Transverse colon (tissue), 4 donors: ENCODE results near the gene RAG2. TPM values are rescaled to one million over a fixed set of nuclear protein-coding genes. Genes with fewer than 3 reads are reported as not detected.

ENCODE experiments used
- DNase-seq: peaks from one replicate; pipeline ENCODE4 v3.0.0-alpha.2; 2019
- H3K27ac ChIP-seq, 4 donors: fragments of 200-600 bp; sonication (generic); 2 replicates each; pipeline ENCODE4 v1.5.1; 2016 to 2018; ENCODE audit warnings: inconsistent platforms in 4 of 4
- H3K27me3 ChIP-seq: fragments of 200-600 bp; sonication (generic); 2 replicates; pipeline ENCODE4 v1.5.1; 2017; ENCODE audit warnings: inconsistent platforms
- H3K36me3 ChIP-seq, 4 donors: fragments of 200-600 bp; sonication (generic); 2 replicates each; pipeline ENCODE4 v1.5.1; 2017 to 2019; ENCODE audit warnings: inconsistent platforms in 4 of 4
- H3K4me1 ChIP-seq, 4 donors: fragments of 200-600 bp; sonication (generic); 2 replicates each; pipeline ENCODE4 v1.5.1; 2017 to 2020; ENCODE audit warnings: inconsistent platforms in 4 of 4
- H3K4me3 ChIP-seq, 4 donors: fragments of 200-600 bp; sonication (generic); 1 replicate in 1 of 4; 2 replicates in 3 of 4; pipeline versions ENCODE4 v1.5.1 to v1.6.1; 2017 to 2019; ENCODE audit warnings: inconsistent platforms in 4 of 4
- H3K9me3 ChIP-seq, 2 donors: fragments of 200-600 bp; sonication (generic); 2 replicates each; pipeline ENCODE4 v1.5.1; 2017 to 2019; ENCODE audit warnings: inconsistent platforms in 2 of 2
- EP300 ChIP-seq: sonication (generic); formaldehyde crosslinking; IDR thresholded peaks from one replicate; pipeline ENCODE4 v1.6.1; 2017; ENCODE audit warnings: antibody characterized with exemption, low read depth
- POLR2A ChIP-seq: fragments of 450-650 bp; IDR thresholded peaks from one replicate; pipeline ENCODE4 v1.6.1; 2016; ENCODE audit warnings: antibody characterized with exemption, mild to moderate bottlenecking, moderate library complexity
- POLR2AphosphoS5 ChIP-seq, 3 donors: sonication (generic); formaldehyde crosslinking; IDR thresholded peaks; one replicate each; pipeline ENCODE4 v1.6.1; 2016; ENCODE audit warnings: antibody characterized with exemption in 3 of 3
- WGBS, 2 donors: methylation state at CpG; one replicate each; pipeline ENCODE4 v1.1.5; 2018; ENCODE audit warnings: low coverage in 1 of 2; 5-methylcytosine and 5-hydroxymethylcytosine counted together
- in situ Hi-C, 4 donors: fragments of 200-750 bp; cut with MboI; loops; one replicate each; pipeline versions ENCODE4 v1.15.0 to v1.15.1; 2017; ENCODE audit warnings: low sequenced_read_pairs in 3 of 4, low pct_ligation_motif_present in 1 of 4, low pct_unique_long_range_greater_than_20kb in 1 of 4
- intact Hi-C: fragments of 100-400 bp; cut with DNase I; formaldehyde crosslinking; loops from one replicate; pipeline ENCODE4 v1.15.1; 2023; ENCODE audit warnings: low total_unique reads
- total RNA-seq, 4 donors: library from RNA; depleted of rRNA; stranded (reverse); fragments of >200 nt; gene quantifications; one replicate each; pipeline ENCODE4 v1.1.0, GENCODE V29; 2016
- TF ChIP-seq, protein P1 (sequence below), 5 experiments: fragments of 200-600 bp in 3 of 5; fragments of 450-650 bp in 2 of 5; sonication (generic) in 3 of 5; IDR thresholded peaks; 1 replicate in 2 of 5; 2 replicates in 3 of 5; pipeline ENCODE4 v1.5.1; 2016 to 2017; ENCODE audit warnings: antibody characterized with exemption in 5 of 5, inconsistent platforms in 3 of 5, mild to moderate bottlenecking in 2 of 5, moderate library complexity in 1 of 5

Gene RAG2
- total RNA-seq, 4 donors from 2014 or later, result not detected

DNA sequence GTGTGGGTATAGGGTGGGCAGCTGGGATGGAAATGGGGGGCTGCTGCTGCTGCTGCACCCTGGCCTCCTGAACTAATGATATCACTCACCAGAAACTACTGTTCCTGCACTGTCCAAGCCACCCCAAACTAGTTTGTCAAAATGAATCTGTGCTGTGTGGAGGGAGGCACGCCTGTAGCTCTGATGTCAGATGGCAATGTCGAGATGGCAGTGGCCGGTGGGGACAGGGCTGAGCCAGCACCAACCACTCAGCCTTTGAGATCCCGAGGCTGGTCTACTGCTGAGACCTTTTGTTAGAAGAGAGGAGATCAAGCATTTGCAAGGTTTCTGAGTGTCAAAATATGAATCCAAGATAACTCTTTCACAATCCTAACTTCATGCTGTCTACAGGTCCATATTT lies 28.9 kb downstream of the RAG2 start:
- no peak for DNase-seq
- TF ChIP-seq EP300 (no peak), POLR2AphosphoS5 (IDR thresholded peaks at IDR 0.05) (no peak), POLR2A (no peak)
- TF ChIP-seq, protein P1, sequence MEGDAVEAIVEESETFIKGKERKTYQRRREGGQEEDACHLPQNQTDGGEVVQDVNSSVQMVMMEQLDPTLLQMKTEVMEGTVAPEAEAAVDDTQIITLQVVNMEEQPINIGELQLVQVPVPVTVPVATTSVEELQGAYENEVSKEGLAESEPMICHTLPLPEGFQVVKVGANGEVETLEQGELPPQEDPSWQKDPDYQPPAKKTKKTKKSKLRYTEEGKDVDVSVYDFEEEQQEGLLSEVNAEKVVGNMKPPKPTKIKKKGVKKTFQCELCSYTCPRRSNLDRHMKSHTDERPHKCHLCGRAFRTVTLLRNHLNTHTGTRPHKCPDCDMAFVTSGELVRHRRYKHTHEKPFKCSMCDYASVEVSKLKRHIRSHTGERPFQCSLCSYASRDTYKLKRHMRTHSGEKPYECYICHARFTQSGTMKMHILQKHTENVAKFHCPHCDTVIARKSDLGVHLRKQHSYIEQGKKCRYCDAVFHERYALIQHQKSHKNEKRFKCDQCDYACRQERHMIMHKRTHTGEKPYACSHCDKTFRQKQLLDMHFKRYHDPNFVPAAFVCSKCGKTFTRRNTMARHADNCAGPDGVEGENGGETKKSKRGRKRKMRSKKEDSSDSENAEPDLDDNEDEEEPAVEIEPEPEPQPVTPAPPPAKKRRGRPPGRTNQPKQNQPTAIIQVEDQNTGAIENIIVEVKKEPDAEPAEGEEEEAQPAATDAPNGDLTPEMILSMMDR (IDR thresholded peaks at IDR 0.05), result no peak
- H3K27ac ChIP-seq, result no peak overlapping the region
- WGBS, 2 donors, result 71% methylated on average over 4 of the region's 4 CpGs; no CpG with 5 or more reads in 1 of the 2 donors
- intact Hi-C loops (no loop called here), in situ Hi-C loops (loop anchor here (10.0 kb wide), 2 partner anchors 106 to 176 kb away; no protein-coding TSS in a partner anchor)
- H3K4me1 ChIP-seq, result peaks cover 0 to 5% (median 3%) of the 10 kb centered on the region in 4 donors
- H3K27me3 ChIP-seq, result no peaks in the 10 kb centered on the region
- H3K4me3 ChIP-seq, result no peak overlapping the region
- H3K9me3 ChIP-seq, result no peaks in the 10 kb centered on the region
- H3K36me3 ChIP-seq, result no peaks in the 10 kb centered on the region

DNA sequence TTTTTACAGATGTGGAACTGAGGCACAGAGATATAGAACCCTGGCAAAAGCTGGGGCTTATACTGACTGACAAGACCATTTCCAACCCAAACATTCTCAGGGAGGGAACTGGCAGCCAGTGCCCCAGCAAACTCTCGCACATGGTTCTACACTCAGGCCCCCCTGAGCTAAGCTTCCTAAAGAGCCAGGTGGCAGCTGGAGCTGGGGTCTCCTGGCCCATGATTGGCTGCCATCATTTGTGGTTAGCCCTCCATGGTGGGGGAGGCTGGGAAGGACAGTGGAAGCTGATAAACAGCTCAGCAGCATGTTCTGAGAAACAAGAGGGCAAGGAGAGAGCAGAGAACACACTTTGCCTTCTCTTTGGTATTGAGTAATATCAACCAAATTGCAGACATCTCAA lies 30.3 kb downstream of the RAG2 start, which contains the start of gene RAG1:
RAG1 (plus strand) TSS at position 314 of the 400 bp plus-strand sequence. CDS start 5,298 bp downstream, outside the sequence.
- no peak for DNase-seq
- no peaks in the 10 kb centered on the region for H3K9me3 ChIP-seq
- intact Hi-C loops, result no loop called here
- peaks cover 0 to 5% (median 3%) of the 10 kb centered on the region in 4 donors for H3K4me1 ChIP-seq
- in situ Hi-C loops, result loop anchor here (10.0 kb wide), 2 partner anchors 107 to 177 kb away; no protein-coding TSS in a partner anchor
- no peak within 1 kb of the TSS for H3K4me3 ChIP-seq
- H3K27me3 ChIP-seq, result no peaks in the 10 kb centered on the region
- TF ChIP-seq, protein P1 (IDR thresholded peaks at IDR 0.05), result no peak
- TF ChIP-seq POLR2AphosphoS5 (IDR thresholded peaks at IDR 0.05) (no peak), EP300 (no peak), POLR2A (no peak)
- WGBS, 2 donors, result 78 to 100% methylated on average over 1 of the region's 1 CpG
- no peak within 1 kb of the TSS for H3K27ac ChIP-seq
- H3K36me3 ChIP-seq, result no peaks in the 10 kb centered on the region

DNA sequence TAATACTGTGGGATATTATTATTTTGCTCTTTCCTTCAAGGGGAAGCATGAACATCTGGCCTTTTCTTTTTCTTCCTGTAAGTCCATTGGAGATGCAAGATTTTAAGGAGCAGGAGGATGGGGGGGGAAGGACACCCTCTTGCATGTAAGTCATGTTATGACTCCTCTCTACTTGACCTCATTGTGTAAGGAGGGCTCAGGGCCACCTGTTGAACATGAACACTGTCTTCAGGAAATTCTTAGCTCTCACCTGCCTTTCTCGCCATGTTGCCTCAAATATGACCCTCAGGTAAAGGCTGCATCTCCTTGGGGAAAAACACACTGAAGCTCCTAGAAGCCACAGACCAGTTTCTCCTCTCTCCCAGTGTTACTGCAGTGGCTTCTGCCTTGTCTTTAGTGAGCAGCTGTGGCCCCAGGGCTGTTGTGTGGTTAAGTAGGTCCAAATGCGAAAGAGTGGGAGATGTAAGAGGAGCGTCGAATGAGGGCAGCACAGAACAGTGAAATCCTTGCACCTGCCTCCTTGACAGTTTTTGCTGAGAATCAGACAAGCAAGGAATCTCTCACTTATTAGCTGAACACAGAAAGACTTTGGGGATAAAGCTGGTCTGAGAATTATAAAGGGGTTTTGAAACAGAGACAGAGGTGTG lies 31.5 kb downstream of the RAG2 start:
- TF ChIP-seq, protein P1 (IDR thresholded peaks at IDR 0.05), result no peak
- no peak for TF ChIP-seq POLR2A
- TF ChIP-seq POLR2AphosphoS5 (IDR thresholded peaks at IDR 0.05), result no peak
- TF ChIP-seq EP300, result no peak
- Histone ChIP-seq H3K4me3 (no peak overlapping the region), H3K27me3 (no peaks in the 10 kb centered on the region), H3K4me1 (peaks cover 0 to 5% (median 3%) of the 10 kb centered on the region in 4 donors), H3K9me3 (no peaks in the 10 kb centered on the region), H3K36me3 (no peaks in the 10 kb centered on the region), H3K27ac (no peak overlapping the region)
- WGBS, 2 donors, result 50 to 78% methylated on average over 1 to 4 of the region's 4 CpGs
- in situ Hi-C loops, result loop anchor here (10.0 kb wide), 2 partner anchors 108 to 178 kb away; no protein-coding TSS in a partner anchor
- DNase-seq, result no peak
- intact Hi-C loops, result no loop called here

DNA sequence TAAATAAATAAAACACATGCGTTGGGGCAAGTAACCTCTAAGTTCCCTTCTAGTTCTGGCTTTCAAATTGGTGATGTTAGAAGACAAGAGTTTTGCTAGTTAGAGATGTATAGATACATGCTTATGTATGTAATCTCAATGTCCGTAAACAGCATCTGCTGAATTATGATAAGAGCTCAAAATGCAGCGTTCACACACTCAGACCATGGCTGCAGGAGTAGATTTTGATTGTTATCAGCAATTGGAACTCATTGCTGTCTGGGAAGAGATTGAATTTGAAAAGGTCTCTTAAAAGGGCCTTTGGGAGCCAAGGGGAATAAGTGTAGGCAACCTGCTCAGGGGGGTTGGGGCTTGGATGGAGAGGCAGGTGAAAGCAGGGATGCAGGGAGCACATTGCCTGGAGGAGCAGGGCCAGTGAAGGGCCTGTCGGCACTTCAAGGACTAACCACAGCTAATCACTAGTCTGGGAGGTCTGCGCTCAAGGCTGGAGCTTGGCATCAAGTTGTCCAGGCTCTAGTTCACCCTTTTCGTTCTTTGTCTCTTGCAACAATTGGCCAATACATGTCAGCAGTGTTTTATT lies 32.9 kb downstream of the RAG2 start:
- Histone ChIP-seq H3K36me3 (no peaks in the 10 kb centered on the region), H3K27me3 (no peaks in the 10 kb centered on the region), H3K4me3 (peak overlapping the region in 1 of 4 donors; percentile 19), H3K9me3 (no peaks in the 10 kb centered on the region), H3K4me1 (peaks cover 0 to 5% (median 3%) of the 10 kb centered on the region in 4 donors), H3K27ac (no peak overlapping the region)
- TF ChIP-seq POLR2AphosphoS5 (IDR thresholded peaks at IDR 0.05) (no peak), EP300 (no peak), POLR2A (no peak)
- TF ChIP-seq, protein P1 (IDR thresholded peaks at IDR 0.05), result no peak
- WGBS, 2 donors, result 61 to 66% methylated on average over 5 to 6 of the region's 6 CpGs
- in situ Hi-C loops (loop anchor here (10.0 kb wide), 2 partner anchors 110 to 180 kb away; no protein-coding TSS in a partner anchor), intact Hi-C loops (no loop called here)
- DNase-seq, result no peak
